ENCODE data around the gene RUNDC3A. TPM values are rescaled to one million over a fixed set of nuclear protein-coding genes. Genes with fewer than 3 reads are reported as not detected.

RUNDC3A gene
- total RNA-seq, 1 experiment from 2014 or later, result 0.28 TPM

GRCh38 chr17:44310188-44310587 lies 1.8 kb downstream of the RUNDC3A start:
- BruUV-seq (replicated peaks), result no TSS peak
- ChIA-PET CTCF (interaction anchor here (0.5 to 1.1 kb wide), 6 partner anchors 18 to 437 kb away, joined by 3 to 4 read pairs (median 3); no protein-coding TSS in a partner anchor), POLR2A (interaction anchor here (1.0 to 1.3 kb wide), 2 partner anchors 21 to 89 kb away, joined by 3 to 6 read pairs; no protein-coding TSS in a partner anchor)
- Mint-ChIP-seq H3K27me3 (ENCODE audit: insufficient read depth, unreplicated experiment) (peaks cover 15% of the 10 kb centered on the region), H3K4me1 (ENCODE audit: insufficient read depth, unreplicated experiment) (peaks cover 10% of the 10 kb centered on the region), H3K27ac (ENCODE audit: low read depth, unreplicated experiment) (no peak overlapping the region), H3K9me3 (ENCODE audit: unreplicated experiment) (no peaks in the 10 kb centered on the region), H3K4me3 (ENCODE audit: unreplicated experiment) (no peak overlapping the region), H3K36me3 (ENCODE audit: insufficient read depth, unreplicated experiment) (no peaks in the 10 kb centered on the region)
- intact Hi-C loops (cut with micrococcal nuclease), result no loop called here
- DNase-seq (ENCODE audit: unreplicated experiment), result no peak
- no peak for TF ChIP-seq CTCF (IDR thresholded peaks at IDR 0.05; ENCODE audit: unreplicated experiment)

GRCh38 chr17:44310609-44311376 lies 2.4 kb downstream of the RUNDC3A start:
- Mint-ChIP-seq H3K4me3 (ENCODE audit: unreplicated experiment) (no peak overlapping the region), H3K36me3 (ENCODE audit: insufficient read depth, unreplicated experiment) (no peaks in the 10 kb centered on the region), H3K4me1 (ENCODE audit: insufficient read depth, unreplicated experiment) (peaks cover 15% of the 10 kb centered on the region), H3K9me3 (ENCODE audit: unreplicated experiment) (no peaks in the 10 kb centered on the region), H3K27ac (ENCODE audit: low read depth, unreplicated experiment) (no peak overlapping the region), H3K27me3 (ENCODE audit: insufficient read depth, unreplicated experiment) (peaks cover 20% of the 10 kb centered on the region)
- ChIA-PET CTCF (interaction anchor here (0.5 to 1.1 kb wide), 3 partner anchors 18 to 109 kb away, joined by 3 read pairs; no protein-coding TSS in a partner anchor), POLR2A (interaction anchor here (0.9 to 1.0 kb wide), 2 partner anchors 11 to 90 kb away, joined by 3 read pairs; no protein-coding TSS in a partner anchor)
- TF ChIP-seq CTCF (IDR thresholded peaks at IDR 0.05; ENCODE audit: unreplicated experiment), result no peak
- BruUV-seq (replicated peaks), result no TSS peak
- intact Hi-C loops (cut with micrococcal nuclease), result no loop called here
- no peak for DNase-seq (ENCODE audit: unreplicated experiment)

GRCh38 chr17:44311562-44312181 lies 3.3 kb downstream of the RUNDC3A start:
- CTCF ChIA-PET, result no interaction called here
- H3K4me3 Mint-ChIP-seq (ENCODE audit: unreplicated experiment), result no peak overlapping the region
- BruUV-seq (replicated peaks), result no TSS peak
- peaks cover 23% of the 10 kb centered on the region for H3K27me3 Mint-ChIP-seq (ENCODE audit: insufficient read depth, unreplicated experiment)
- no peak for DNase-seq (ENCODE audit: unreplicated experiment)
- intact Hi-C loops (cut with micrococcal nuclease), result no loop called here
- no peak overlapping the region for H3K27ac Mint-ChIP-seq (ENCODE audit: low read depth, unreplicated experiment)
- POLR2A ChIA-PET, result interaction anchor here (0.7 to 0.9 kb wide), 2 partner anchors 10 to 93 kb away, joined by 3 read pairs; no protein-coding TSS in a partner anchor
- no peak for TF ChIP-seq CTCF (IDR thresholded peaks at IDR 0.05; ENCODE audit: unreplicated experiment)
- no peaks in the 10 kb centered on the region for H3K9me3 Mint-ChIP-seq (ENCODE audit: unreplicated experiment)
- peaks cover 20% of the 10 kb centered on the region for H3K4me1 Mint-ChIP-seq (ENCODE audit: insufficient read depth, unreplicated experiment)
- H3K36me3 Mint-ChIP-seq (ENCODE audit: insufficient read depth, unreplicated experiment), result peaks cover 7% of the 10 kb centered on the region

GRCh38 chr17:44312396-44313104 lies 4.1 kb downstream of the RUNDC3A start:
- H3K36me3 Mint-ChIP-seq (ENCODE audit: insufficient read depth, unreplicated experiment), result peaks cover 10% of the 10 kb centered on the region
- H3K27me3 Mint-ChIP-seq (ENCODE audit: insufficient read depth, unreplicated experiment), result peaks cover 14% of the 10 kb centered on the region
- no peak overlapping the region for H3K4me3 Mint-ChIP-seq (ENCODE audit: unreplicated experiment)
- intact Hi-C loops (cut with micrococcal nuclease), result no loop called here
- peaks cover 20% of the 10 kb centered on the region for H3K4me1 Mint-ChIP-seq (ENCODE audit: insufficient read depth, unreplicated experiment)
- no TSS peak for BruUV-seq (replicated peaks)
- no peak for DNase-seq (ENCODE audit: unreplicated experiment)
- TF ChIP-seq CTCF (IDR thresholded peaks at IDR 0.05; ENCODE audit: unreplicated experiment), result no peak
- no peaks in the 10 kb centered on the region for H3K9me3 Mint-ChIP-seq (ENCODE audit: unreplicated experiment)
- H3K27ac Mint-ChIP-seq (ENCODE audit: low read depth, unreplicated experiment), result no peak overlapping the region
- CTCF ChIA-PET, result interaction anchor here (0.6 to 1.0 kb wide), 2 partner anchors 91 to 139 kb away, joined by 4 to 6 read pairs; no protein-coding TSS in a partner anchor
- POLR2A ChIA-PET, result no interaction called here
